Common myeloid progenitor, CD34-positive (primary cell): ENCODE results near the gene PLEKHA5.
"Not testable (repeated sequence)": the region's sequence is repeated elsewhere in the genome, so short reads cannot be mapped to it uniquely, and the experiment has no call there.

Source experiments
- CTCF ChIA-PET: fragments of 350-600 bp; sonication (Branson Sonifier 250); formaldehyde crosslinking; loops from one replicate; lab custom pipeline; 2021; ENCODE audit warnings: antibody characterized with exemption; lab: Charles Lee
- POLR2A ChIA-PET: fragments of 350-600 bp; sonication (Branson Sonifier 250); formaldehyde crosslinking; loops from one replicate; lab custom pipeline; 2021; ENCODE audit warnings: antibody characterized with exemption; lab: Charles Lee
- DNase-seq, 3 donors: peaks; one replicate each; pipeline versions ENCODE4 v3.0.0 to v3.0.0-alpha.2; 2013
- H3K27ac ChIP-seq, 2 experiments: 1 replicate in 1 of 2; 2 replicates in 1 of 2; pipeline ENCODE4 v1.7.0; 2013; ENCODE audit warnings: inconsistent platforms in 2 of 2, low read length in 2 of 2, mild to moderate bottlenecking in 2 of 2, low read depth in 1 of 2, moderate library complexity in 1 of 2; ENCODE audit not compliant: severe bottlenecking in 2 of 2, insufficient read depth in 1 of 2, poor library complexity in 1 of 2
- H3K27me3 ChIP-seq, 5 experiments: replicated peaks in 2 of 5; 1 replicate in 3 of 5; 2 replicates in 2 of 5; pipeline versions ENCODE4 v1.6.1 to v1.7.0; 2013; ENCODE audit warnings: low read length in 4 of 5, mild to moderate bottlenecking in 2 of 5, moderate library complexity in 2 of 5, inconsistent platforms in 1 of 5; ENCODE audit not compliant: insufficient read depth in 5 of 5, control insufficient read depth in 4 of 5
- H3K36me3 ChIP-seq, 4 experiments: 1 replicate in 2 of 4; 2 replicates in 2 of 4; pipeline versions ENCODE4 v1.6.1 to v1.7.0; 2013; ENCODE audit warnings: low read length in 3 of 4, control low read depth in 1 of 4, mild to moderate bottlenecking in 1 of 4; ENCODE audit not compliant: control insufficient read depth in 4 of 4, insufficient read depth in 4 of 4
- H3K4me1 ChIP-seq, 4 experiments: 1 replicate in 3 of 4; 2 replicates in 1 of 4; pipeline versions ENCODE4 v1.6.1 to v1.7.1; 2013; ENCODE audit warnings: low read length in 3 of 4, mild to moderate bottlenecking in 3 of 4, control low read depth in 1 of 4, inconsistent platforms in 1 of 4, moderate library complexity in 1 of 4; ENCODE audit not compliant: control insufficient read depth in 4 of 4, insufficient read depth in 4 of 4; ENCODE audit errors: control extremely low read depth in 1 of 4
- H3K4me3 ChIP-seq, 7 experiments: 1 replicate in 4 of 7; 2 replicates in 3 of 7; pipeline versions ENCODE4 v1.5.1 to v1.7.0; 2013; ENCODE audit warnings: mild to moderate bottlenecking in 7 of 7, low read length in 6 of 7, moderate library complexity in 6 of 7, inconsistent platforms in 2 of 7, low read depth in 2 of 7, control low read depth in 1 of 7; ENCODE audit not compliant: insufficient read depth in 4 of 7, control insufficient read depth in 1 of 7; ENCODE audit errors: extremely low read depth in 1 of 7
- H3K9me3 ChIP-seq, 5 experiments: 1 replicate in 4 of 5; 2 replicates in 1 of 5; pipeline versions ENCODE4 v1.6.1 to v1.7.1; 2013; ENCODE audit warnings: low read length in 4 of 5, mild to moderate bottlenecking in 2 of 5, inconsistent platforms in 1 of 5, low read depth in 1 of 5, moderate library complexity in 1 of 5; ENCODE audit not compliant: control insufficient read depth in 4 of 5, insufficient read depth in 2 of 5; ENCODE audit errors: control extremely low read depth in 1 of 5
- WGBS: methylation state at CpG from one replicate; pipeline ENCODE4 v1.1.5; 2013; ENCODE audit not compliant: insufficient coverage; 5-methylcytosine and 5-hydroxymethylcytosine counted together

PLEKHA5 gene

DNA sequence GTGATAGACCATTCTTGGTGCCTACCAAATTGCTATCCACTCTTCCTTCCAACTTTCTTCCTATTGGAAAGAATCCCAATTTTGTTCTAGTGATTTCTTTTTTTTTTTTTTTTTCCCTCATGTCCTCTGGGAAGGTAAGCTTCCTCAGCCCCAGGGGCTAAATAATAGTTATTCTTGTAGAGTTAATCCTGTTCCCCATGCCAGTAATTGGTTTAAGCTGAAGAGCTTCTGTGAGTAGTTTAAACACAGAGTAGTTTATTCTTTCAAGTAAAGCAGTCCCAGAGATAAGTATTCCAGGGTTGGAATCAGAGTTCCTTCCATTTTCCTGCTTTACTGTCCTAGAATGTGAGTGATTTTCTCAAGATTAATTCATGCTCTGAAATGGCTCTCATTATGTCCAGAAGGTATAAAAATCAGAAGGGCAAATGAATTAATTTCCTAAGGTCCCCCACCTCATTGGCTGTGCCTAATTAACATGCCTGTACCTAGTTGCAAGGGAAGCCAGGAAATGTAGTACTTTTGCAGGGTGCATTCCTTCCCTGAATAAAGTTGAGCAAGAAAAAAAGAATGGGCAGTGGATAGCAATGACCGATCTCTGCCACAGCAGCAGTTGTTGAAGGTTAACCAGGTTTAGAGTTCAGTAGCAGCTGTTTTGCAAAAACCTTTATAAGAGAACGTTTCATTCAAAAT is 97.8 kb downstream of the PLEKHA5 start:
- H3K27me3 ChIP-seq = no peaks in the 10 kb centered on the region
- H3K9me3 ChIP-seq = peaks cover 0 to 3% (median 0%) of the 10 kb centered on the region in 5 experiments
- peaks cover 0 to 3% (median 2%) of the 10 kb centered on the region in 4 experiments for H3K4me1 ChIP-seq
- peaks cover 0 to 3% (median 0%) of the 10 kb centered on the region in 4 experiments for H3K36me3 ChIP-seq
- DNase-seq = no peak
- H3K27ac ChIP-seq = no peak overlapping the region
- POLR2A ChIA-PET = interaction anchor here (0.6 kb wide), 1 partner anchor 96 kb away, joined by 3 read pairs; no protein-coding TSS in a partner anchor
- H3K4me3 ChIP-seq = no peak overlapping the region
- 100% methylated on average over 2 of the region's 2 CpGs for WGBS
- CTCF ChIA-PET = interaction anchor here (0.7 to 1.3 kb wide), 4 partner anchors 9 to 61 kb away, joined by 3 to 5 read pairs (median 4); no protein-coding TSS in a partner anchor

DNA sequence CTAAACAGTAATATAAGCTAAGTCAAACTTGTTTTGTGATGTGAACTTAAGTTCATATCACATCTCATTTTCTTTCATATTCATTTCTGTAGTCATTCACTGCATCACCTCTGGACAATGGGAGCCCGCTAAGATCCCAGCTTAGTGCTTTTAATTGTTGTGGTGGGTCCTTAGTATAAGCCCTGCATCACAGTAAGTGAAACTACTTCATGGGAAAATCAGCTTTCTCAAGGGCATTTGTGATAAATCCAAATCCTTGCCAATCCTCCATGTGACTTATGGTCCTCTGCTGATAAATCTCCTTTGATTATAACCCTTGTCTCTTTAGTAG is 98.3 kb downstream of the PLEKHA5 start:
- H3K9me3 ChIP-seq = peaks cover 0 to 3% (median 0%) of the 10 kb centered on the region in 5 experiments
- peaks cover 0 to 3% (median 0%) of the 10 kb centered on the region in 4 experiments for H3K36me3 ChIP-seq
- H3K4me3 ChIP-seq = no peak overlapping the region
- ChIA-PET CTCF (interaction anchor here (0.7 to 1.3 kb wide), 4 partner anchors 10 to 61 kb away, joined by 3 to 5 read pairs (median 4); no protein-coding TSS in a partner anchor), POLR2A (no interaction called here)
- no peak overlapping the region for H3K27ac ChIP-seq
- no peaks in the 10 kb centered on the region for H3K27me3 ChIP-seq
- peaks cover 0 to 5% (median 2%) of the 10 kb centered on the region in 4 experiments for H3K4me1 ChIP-seq
- no peak for DNase-seq
- WGBS = 100% methylated on average over 1 of the region's 1 CpG

DNA sequence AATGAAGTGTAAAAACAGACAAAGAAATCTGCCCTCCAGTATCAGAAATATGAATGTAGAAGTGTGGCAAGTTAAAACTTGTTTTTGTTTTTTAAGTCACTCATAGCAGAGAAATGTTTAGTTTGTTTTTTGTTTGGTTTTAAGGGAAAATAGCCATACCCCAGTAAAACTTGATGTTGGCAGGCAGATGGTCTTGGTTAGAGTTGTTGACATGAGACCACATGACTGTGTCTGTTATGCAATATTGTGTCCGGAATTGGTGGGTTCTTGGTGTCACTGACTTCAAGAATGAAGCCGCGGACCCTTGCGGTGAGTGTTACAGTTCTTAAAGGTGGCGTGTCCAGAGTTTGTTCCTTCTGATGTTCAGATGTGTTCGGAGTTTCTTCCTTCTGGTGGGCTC is 99.5 kb downstream of the PLEKHA5 start:
- CTCF ChIA-PET = interaction anchor here (0.9 kb wide), 1 partner anchor 433 kb away, joined by 5 read pairs; no protein-coding TSS in a partner anchor
- POLR2A ChIA-PET, H3K36me3 ChIP-seq, H3K27me3 ChIP-seq, DNase-seq, H3K9me3 ChIP-seq, H3K27ac ChIP-seq, H3K4me3 ChIP-seq: not testable (repeated sequence)
- WGBS = 80% methylated on average over 1 of the region's 6 CpGs
- H3K4me1 ChIP-seq = peaks cover 1 to 11% (median 5%) of the 10 kb centered on the region in 4 experiments

DNA sequence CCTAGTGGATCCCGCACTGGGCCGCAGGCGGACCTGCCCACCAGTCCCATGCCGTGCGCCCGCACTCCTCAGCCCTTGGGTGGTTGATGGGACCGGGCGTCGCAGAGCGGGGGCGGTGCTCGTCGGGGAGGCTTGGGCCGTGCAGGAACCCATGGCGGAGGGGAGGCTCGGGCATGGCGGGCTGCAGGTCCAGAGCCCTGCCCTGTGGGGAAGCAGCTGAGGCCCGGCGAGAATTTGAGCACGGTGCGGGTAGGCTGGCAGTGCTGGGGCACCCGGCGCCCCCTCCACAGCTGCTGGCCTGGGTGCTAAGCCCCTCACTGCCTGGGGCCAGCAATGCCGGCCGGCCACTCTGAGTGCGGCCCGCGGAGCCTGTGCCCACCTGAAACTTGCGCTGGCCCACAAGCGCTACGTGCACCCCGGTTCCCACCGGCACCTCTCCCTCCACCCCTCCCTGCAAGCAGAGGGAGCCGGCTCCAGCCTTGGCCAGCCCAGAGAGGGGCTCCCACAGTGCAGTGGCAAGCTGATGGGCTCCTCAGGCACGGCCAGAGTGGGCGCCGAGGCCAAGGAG is 100.8 kb downstream of the PLEKHA5 start:
- peaks cover 3 to 23% (median 15%) of the 10 kb centered on the region in 4 experiments for H3K4me1 ChIP-seq
- CTCF ChIA-PET = interaction anchor here (1.0 kb wide), 1 partner anchor 371 kb away, joined by 3 read pairs; no protein-coding TSS in a partner anchor
- H3K27ac ChIP-seq = no peak overlapping the region
- peaks cover 0 to 3% (median 0%) of the 10 kb centered on the region in 5 experiments for H3K9me3 ChIP-seq
- no peaks in the 10 kb centered on the region for H3K27me3 ChIP-seq
- no peak for DNase-seq
- H3K36me3 ChIP-seq = peaks cover 0 to 3% (median 0%) of the 10 kb centered on the region in 4 experiments
- 93% methylated on average over 24 of the region's 37 CpGs for WGBS
- POLR2A ChIA-PET = no interaction called here
- H3K4me3 ChIP-seq = no peak overlapping the region

DNA sequence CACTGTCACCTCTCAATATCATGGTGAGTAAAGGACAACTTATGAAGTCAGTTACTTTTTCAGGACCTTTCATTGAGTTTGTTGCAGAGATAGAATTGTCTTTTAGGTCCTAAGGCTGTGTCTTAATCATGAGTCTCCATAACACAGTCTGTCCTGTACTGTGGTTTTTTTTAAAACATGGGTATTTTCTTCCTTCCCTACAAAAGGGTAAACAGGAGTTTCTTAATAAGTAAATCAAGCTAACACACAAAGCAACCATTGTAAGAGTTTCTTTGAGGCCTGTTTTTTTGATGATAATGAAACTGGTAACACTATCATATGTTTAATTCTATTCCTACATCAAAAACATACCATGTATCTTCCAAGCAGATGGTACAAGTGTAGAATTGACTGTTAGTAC is 101.4 kb downstream of the PLEKHA5 start:
- Histone ChIP-seq H3K4me3 (no peak overlapping the region), H3K27ac (no peak overlapping the region), H3K27me3 (no peaks in the 10 kb centered on the region), H3K4me1 (peaks cover 3 to 26% (median 17%) of the 10 kb centered on the region in 4 experiments), H3K36me3 (peaks cover 0 to 3% (median 0%) of the 10 kb centered on the region in 4 experiments), H3K9me3 (peaks cover 0 to 3% (median 0%) of the 10 kb centered on the region in 5 experiments)
- POLR2A ChIA-PET = no interaction called here
- DNase-seq = no peak
- CTCF ChIA-PET = no interaction called here

DNA sequence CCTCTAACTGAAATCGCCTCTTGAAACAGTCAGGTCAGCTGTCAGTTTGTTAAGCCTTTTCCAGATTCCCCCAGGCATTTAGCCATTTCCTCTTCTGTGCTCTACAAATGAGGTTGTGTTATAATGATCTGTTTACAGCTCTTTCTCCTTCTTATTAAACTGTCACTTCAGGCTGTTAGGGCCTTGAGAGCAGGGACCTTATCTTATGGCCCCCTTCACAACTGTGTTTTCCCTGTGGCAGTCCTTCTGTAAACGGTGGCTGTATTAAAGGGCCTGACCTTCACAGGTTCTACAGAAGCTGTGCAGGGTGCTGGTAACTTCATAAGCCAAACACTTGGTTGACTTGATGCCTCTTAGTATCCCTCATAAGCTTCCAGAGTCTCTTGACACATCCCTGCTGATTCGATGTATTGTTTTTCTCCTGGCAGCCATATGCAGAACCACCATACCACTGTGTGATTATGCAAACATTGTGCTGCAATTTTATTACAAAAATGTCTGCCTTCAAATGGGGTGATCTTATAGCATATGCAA is 104.7 kb downstream of the PLEKHA5 start:
- ChIA-PET POLR2A (no interaction called here), CTCF (interaction anchor here (1.3 to 2.5 kb wide), 2 partner anchors 11 to 14 kb away, joined by 4 to 9 read pairs; no protein-coding TSS in a partner anchor)
- Histone ChIP-seq H3K36me3 (peaks cover 0 to 3% (median 0%) of the 10 kb centered on the region in 4 experiments), H3K9me3 (no peaks in the 10 kb centered on the region), H3K4me1 (peaks cover 6 to 36% (median 23%) of the 10 kb centered on the region in 4 experiments), H3K27me3 (no peaks in the 10 kb centered on the region), H3K4me3 (peak overlapping the region in 1 of 7 experiments; percentile 1), H3K27ac (no peak overlapping the region)
- peak in 1 of 3 donors; percentile 42 for DNase-seq
- 36% methylated on average over 2 of the region's 3 CpGs for WGBS
